HCT116 (cell line): ENCODE data around the gene SRPK2. TPM values are rescaled to one million over a fixed set of nuclear protein-coding genes. Genes with fewer than 3 reads are reported as not detected.

Experiments
- ATAC-seq: fragments of 200-7000 bp; cut with Tn5 transposase; 2 replicates; pipeline ENCODE4 v1.9.1; 2020; ENCODE audit warnings: mild to moderate bottlenecking, moderate library complexity
- BruUV-seq: library from RNA; stranded (reverse); fragments of 400-500 nt; replicated peaks from 2 replicates; lab custom pipeline; 2021; lab: Mats Ljungman, UMichigan
- CTCF ChIA-PET: fragments of 300-600 bp; sonication (Branson Sonifier 250); formaldehyde crosslinking; loops from one replicate; lab custom pipeline; 2021; ENCODE audit warnings: antibody characterized with exemption; lab: Charles Lee
- POLR2A ChIA-PET: fragments of 300-600, 350-600 bp; sonication (Branson Sonifier 250); formaldehyde crosslinking; loops from one replicate; lab custom pipeline; 2021; ENCODE audit warnings: antibody characterized with exemption; lab: Charles Lee
- RAD21 ChIA-PET, 2 experiments: fragments of 300-600 bp; sonication (Branson Sonifier 250); formaldehyde crosslinking; loops; one replicate each; lab custom pipeline; 2023; ENCODE audit warnings: low total read pairs in 2 of 2; ENCODE audit not compliant: uncharacterized antibody in 2 of 2, unreplicated experiment in 2 of 2, low non-redundant PET in 1 of 2; lab: Charles Lee
- DNase-seq: peaks from one replicate; pipeline ENCODE4 v3.0.0-alpha.2; 2010; ENCODE audit warnings: low read depth, low spot score
- H2AFZ ChIP-seq: fragments of 200-600 bp; shearing (Covaris generic), sonication (generic); 2 replicates; pipeline ENCODE4 v1.6.1; 2017; ENCODE audit warnings: low read depth, mixed run types, mixed read lengths, antibody characterized with exemption, low read length; ENCODE audit not compliant: poor library complexity, severe bottlenecking
- H3K27ac ChIP-seq: 2 replicates; pipeline ENCODE4 v1.5.1; 2012; ENCODE audit warnings: low read depth, low read length
- H3K27me3 ChIP-seq: fragments of 200-600 bp; sonication (generic); 2 replicates; pipeline ENCODE4 v1.6.1; 2016; ENCODE audit warnings: mixed run types, low read length, mixed read lengths; ENCODE audit not compliant: insufficient read depth
- H3K36me3 ChIP-seq, 2 experiments: fragments of 200-500 bp in 1 of 2; fragments of 200-600 bp in 1 of 2; sonication (Bioruptor generic) in 1 of 2; sonication (generic) in 1 of 2; 2 replicates each; pipeline versions ENCODE4 v1.5.1 to v1.6.1; 2014 to 2016; ENCODE audit warnings: low read length in 2 of 2, inconsistent platforms in 1 of 2, mixed read lengths in 1 of 2, mixed run types in 1 of 2; ENCODE audit not compliant: insufficient read depth in 2 of 2, control insufficient read depth in 1 of 2
- H3K4me1 ChIP-seq, 2 experiments: fragments of 200-600 bp in 1 of 2; sonication (generic) in 1 of 2; 2 replicates each; pipeline versions ENCODE4 v1.5.1 to v1.6.1; 2012 to 2017; ENCODE audit warnings: low read length in 2 of 2, inconsistent platforms in 1 of 2, mild to moderate bottlenecking in 1 of 2, mixed read lengths in 1 of 2, mixed run types in 1 of 2, moderate library complexity in 1 of 2; ENCODE audit not compliant: insufficient read depth in 2 of 2, control insufficient read depth in 1 of 2
- H3K4me2 ChIP-seq: fragments of 200-600 bp; sonication (generic); 2 replicates; pipeline ENCODE4 v1.6.1; 2017; ENCODE audit warnings: mixed run types, low read length, mixed read lengths
- H3K4me3 ChIP-seq, 2 experiments: fragments of 200-600 bp in 1 of 2; sonication (generic) in 1 of 2; replicated peaks in 1 of 2; 2 replicates each; pipeline ENCODE4 v1.5.1; 2011 to 2016; ENCODE audit warnings: low read length in 2 of 2, control low read depth in 1 of 2, low read depth in 1 of 2, mild to moderate bottlenecking in 1 of 2, mixed read lengths in 1 of 2, mixed run types in 1 of 2
- H3K79me2 ChIP-seq: fragments of 200-600 bp; sonication (generic); 2 replicates; pipeline ENCODE4 v1.6.1; 2017; ENCODE audit warnings: mild to moderate bottlenecking, mixed run types, low read length, moderate library complexity, mixed read lengths; ENCODE audit not compliant: insufficient read depth
- H3K9ac ChIP-seq: fragments of 200-600 bp; sonication (generic); 2 replicates; pipeline ENCODE4 v1.6.1; 2016; ENCODE audit warnings: low read length, mixed read lengths
- H3K9me2 ChIP-seq: fragments of 200-600 bp; sonication (generic), shearing (Covaris generic); 2 replicates; pipeline ENCODE4 v1.6.1; 2017; ENCODE audit warnings: mixed run types, mild to moderate bottlenecking, moderate library complexity; ENCODE audit not compliant: insufficient read depth
- H3K9me3 ChIP-seq, 2 experiments: fragments of 200-500 bp in 1 of 2; fragments of 200-600 bp in 1 of 2; sonication (Bioruptor generic) in 1 of 2; sonication (generic) in 1 of 2; 2 replicates each; pipeline ENCODE4 v1.6.1; 2014 to 2017; ENCODE audit warnings: low read length in 2 of 2, mixed read lengths in 2 of 2, inconsistent platforms in 1 of 2, low read depth in 1 of 2, mild to moderate bottlenecking in 1 of 2, mixed run types in 1 of 2, moderate library complexity in 1 of 2; ENCODE audit not compliant: control insufficient read depth in 1 of 2, insufficient read depth in 1 of 2
- H4K20me1 ChIP-seq: fragments of 200-600 bp; sonication (generic), shearing (Covaris generic); 2 replicates; pipeline ENCODE4 v1.6.1; 2017; ENCODE audit warnings: mixed run types, mild to moderate bottlenecking, moderate library complexity; ENCODE audit not compliant: insufficient read depth
- ATF3 ChIP-seq: IDR thresholded peaks from 2 replicates; pipeline ENCODE4 v1.6.1; 2012
- CBX3 ChIP-seq: IDR thresholded peaks from 2 replicates; pipeline ENCODE4 v1.6.1; 2012; ENCODE audit warnings: low read depth
- CEBPB ChIP-seq: IDR thresholded peaks from 2 replicates; pipeline ENCODE4 v1.6.1; 2012; ENCODE audit warnings: low read depth
- CTCF ChIP-seq, 3 experiments: fragments of 200-600 bp in 1 of 3; sonication (generic) in 1 of 3; IDR thresholded peaks in 2 of 3; conservative IDR thresholded peaks in 1 of 3; 2 replicates each; pipeline ENCODE4 v1.5.1; 2012 to 2017; ENCODE audit warnings: low read depth in 2 of 3, low read length in 2 of 3, antibody characterized with exemption in 1 of 3, borderline replicate concordance in 1 of 3, control low read depth in 1 of 3, mild to moderate bottlenecking in 1 of 3, mixed read lengths in 1 of 3, mixed run types in 1 of 3, moderate library complexity in 1 of 3; ENCODE audit not compliant: insufficient read depth in 1 of 3
- EGR1 ChIP-seq: IDR thresholded peaks from 2 replicates; pipeline ENCODE4 v1.6.1; 2012; ENCODE audit warnings: low read depth
- EZH2phosphoT487 ChIP-seq: fragments of 200-600 bp; IDR thresholded peaks from 2 replicates; pipeline ENCODE4 v1.6.1; 2018; ENCODE audit warnings: antibody characterized with exemption, borderline replicate concordance
- JUND ChIP-seq: IDR thresholded peaks from 2 replicates; pipeline ENCODE4 v1.6.1; 2012
- MAX ChIP-seq: IDR thresholded peaks from 2 replicates; pipeline ENCODE4 v1.6.1; 2012
- POLR2A ChIP-seq: IDR thresholded peaks from 2 replicates; pipeline ENCODE4 v1.7.0; 2011; ENCODE audit warnings: borderline replicate concordance; ENCODE audit not compliant: insufficient read depth, insufficient read length; ENCODE audit errors: extremely low read depth
- REST ChIP-seq: IDR thresholded peaks from 2 replicates; pipeline ENCODE4 v1.6.1; 2012; ENCODE audit warnings: low read depth
- SIN3A ChIP-seq: IDR thresholded peaks from 2 replicates; pipeline ENCODE4 v1.6.1; 2012; ENCODE audit warnings: low read depth
- SP1 ChIP-seq: IDR thresholded peaks from 2 replicates; pipeline ENCODE4 v1.6.1; 2012; ENCODE audit warnings: low read depth
- TCF7L2 ChIP-seq: IDR thresholded peaks from 2 replicates; pipeline ENCODE4 v1.7.0; 2011; ENCODE audit warnings: borderline replicate concordance, inconsistent platforms; ENCODE audit not compliant: insufficient read depth, insufficient read length; ENCODE audit errors: extremely low read depth
- YY1 ChIP-seq: IDR thresholded peaks from 2 replicates; pipeline ENCODE4 v1.6.1; 2011; ENCODE audit warnings: low read length, low read depth, moderate library complexity, mild to moderate bottlenecking; ENCODE audit not compliant: insufficient replicate concordance; ENCODE audit errors: extremely low read depth
- intact Hi-C: fragments of 100-400 bp; cut with micrococcal nuclease; formaldehyde crosslinking; loops from 2 replicates; pipeline ENCODE4 v1.10.0; 2022
- total RNA-seq: library from RNA; stranded (reverse); gene quantifications from one replicate; pipeline ENCODE4 v1.2.1, GENCODE V29; 2021; ENCODE audit not compliant: unreplicated experiment

The SRPK2 gene
- total RNA-seq, 1 experiment from 2014 or later, result 37.4 TPM

- H2AFZ ChIP-seq, result no peak overlapping the region
- no peak overlapping the region for H3K27ac ChIP-seq
- POLR2A ChIA-PET, result no interaction called here
- no peak overlapping the region for H3K9ac ChIP-seq
- no peaks in the 10 kb centered on the region for H3K36me3 ChIP-seq
- H3K4me3 ChIP-seq, result no peak overlapping the region
- DNase-seq, result no peak
- TF ChIP-seq ATF3 (no peak), MAX (no peak), EGR1 (no peak), CBX3 (no peak), JUND (no peak), CTCF (IDR thresholded peaks at IDR 0.05 in 2 of 3, conservative IDR thresholded peaks at IDR 0.05 in 1 of 3; ENCODE audit: borderline replicate concordance in 1 of 3, insufficient read depth in 1 of 3, low read depth in 2 of 3, low read length in 2 of 3) (no peak), REST (no peak), TCF7L2 (no peak), SIN3A (no peak), CEBPB (no peak), POLR2A (no peak), SP1 (no peak), YY1 (no peak), EZH2phosphoT487 (no peak)
- TF ChIP-seq, all 23 proteins: peak for 0
- Histone ChIP-seq H4K20me1 (no peaks in the 10 kb centered on the region), H3K4me1 (no peaks in the 10 kb centered on the region), H3K9me2 (no peaks in the 10 kb centered on the region), H3K4me2 (no peak overlapping the region), H3K27me3 (no peaks in the 10 kb centered on the region), H3K9me3 (no peaks in the 10 kb centered on the region), H3K79me2 (no peaks in the 10 kb centered on the region)
- intact Hi-C loops, result no loop called here
- CTCF ChIA-PET, result interaction anchor here (0.6 kb wide), 1 partner anchor 21 kb away, joined by 3 read pairs; no protein-coding TSS in a partner anchor
- no peak for ATAC-seq
- no TSS peak for BruUV-seq
- RAD21 ChIA-PET, result no interaction called here
These were observed 20.2 kb upstream of the SRPK2 start for GRCh38 chr7:105408791-105409410.
